A204.1 (cell line): ENCODE results near the gene ABHD2.
A peak's percentile ranks its signal among the peaks of the same experiment; 100 is the strongest.
"Not testable (repeated sequence)": the region's sequence is repeated elsewhere in the genome, so short reads cannot be mapped to it uniquely, and the experiment has no call there.

Experiments used
- FAIRE-seq: peaks from 2 replicates; lab custom pipeline; 2012; peaks lifted over from hg19 to GRCh38; lab: Jason Lieb, UNC

The ABHD2 gene

DNA sequence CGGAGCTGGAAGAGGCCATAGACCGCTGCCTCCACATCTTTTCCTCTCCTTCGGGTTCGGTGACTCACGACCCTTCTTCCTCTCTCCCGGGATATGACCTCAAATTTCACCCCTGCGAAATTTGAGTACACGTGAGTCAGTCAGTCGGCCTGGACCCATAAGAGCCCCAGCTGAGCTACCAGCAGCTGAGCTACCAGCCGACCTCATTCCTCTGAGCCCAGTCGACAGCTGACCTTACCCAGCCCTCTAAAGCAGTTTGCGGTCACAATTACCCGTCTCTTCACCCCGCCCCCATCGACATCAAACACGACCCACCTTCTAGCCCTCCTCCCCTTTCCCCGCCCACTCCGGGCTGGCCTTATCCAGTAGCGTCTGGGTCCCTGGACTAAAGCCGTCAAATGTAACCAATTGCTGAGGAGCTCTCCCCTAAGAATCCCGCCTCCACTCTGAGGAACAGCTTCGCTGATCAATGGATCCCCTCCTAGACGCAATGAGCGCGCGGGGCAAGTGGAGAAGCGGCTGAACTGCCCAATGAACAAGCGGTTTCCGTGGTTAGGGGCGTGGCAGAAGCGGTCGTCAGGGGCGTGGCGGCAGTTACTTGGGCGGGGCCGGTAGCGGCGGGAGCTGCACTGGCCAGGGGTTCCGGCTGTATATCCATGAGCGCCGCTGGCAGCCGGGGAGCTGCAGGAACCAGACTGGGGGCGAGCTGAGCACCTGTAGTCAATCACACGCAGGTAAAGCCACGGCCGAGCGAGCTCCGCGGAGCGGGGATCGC, at the start of gene ABHD2:
Gene ABHD2 (plus strand): TSS at position 627 of the 775 bp plus-strand sequence. CDS start 27,872 bp downstream, outside the sequence.
- peak; percentile 98 for FAIRE-seq

DNA sequence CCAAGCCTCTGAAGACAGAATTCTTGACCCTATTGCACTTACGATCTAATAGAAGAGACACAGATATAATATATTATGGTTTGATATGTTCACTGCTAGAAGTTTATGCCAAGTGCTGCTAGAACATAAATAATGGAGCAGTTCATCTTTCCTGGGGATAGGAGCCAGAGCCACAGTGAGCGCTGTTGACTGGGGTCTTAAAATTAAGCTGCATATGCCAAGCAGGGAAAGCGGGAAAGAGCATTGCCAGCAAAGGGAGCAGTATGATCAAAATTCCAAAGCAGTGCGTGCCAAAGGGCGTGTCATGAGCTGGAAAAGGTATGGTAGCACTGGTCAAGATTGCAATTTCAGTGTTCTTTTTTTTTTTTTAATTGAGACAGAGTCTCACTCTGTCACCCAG, 49.1 kb upstream of the ABHD2 start:
- no peak for FAIRE-seq

- no peak for FAIRE-seq
These were observed 46.7 kb upstream of the ABHD2 start for GRCh38 chr15:89041507-89041906.

DNA sequence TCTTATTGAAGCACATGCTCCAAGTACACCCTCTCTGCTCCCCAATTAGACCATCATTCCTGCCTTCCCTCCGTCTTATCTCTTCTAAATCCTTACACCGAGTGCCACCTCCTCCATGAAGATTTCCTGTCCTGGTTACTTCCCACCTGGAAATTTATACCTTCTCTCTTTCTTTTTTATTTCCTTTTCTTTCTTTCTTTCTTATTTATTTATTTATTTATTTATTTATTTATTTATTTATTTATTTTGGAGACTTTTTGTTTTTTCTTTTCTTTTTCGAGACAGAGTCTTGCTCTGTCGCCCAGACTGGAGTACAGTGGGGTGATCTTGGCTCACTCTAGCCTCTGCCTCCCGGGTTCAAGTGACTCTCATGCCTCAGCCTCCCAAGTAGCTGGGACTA, 45.9 kb upstream of the ABHD2 start:
- no peak for FAIRE-seq

- no peak for FAIRE-seq
These were observed 44.9 kb upstream of the ABHD2 start for GRCh38 chr15:89043031-89044002.

DNA sequence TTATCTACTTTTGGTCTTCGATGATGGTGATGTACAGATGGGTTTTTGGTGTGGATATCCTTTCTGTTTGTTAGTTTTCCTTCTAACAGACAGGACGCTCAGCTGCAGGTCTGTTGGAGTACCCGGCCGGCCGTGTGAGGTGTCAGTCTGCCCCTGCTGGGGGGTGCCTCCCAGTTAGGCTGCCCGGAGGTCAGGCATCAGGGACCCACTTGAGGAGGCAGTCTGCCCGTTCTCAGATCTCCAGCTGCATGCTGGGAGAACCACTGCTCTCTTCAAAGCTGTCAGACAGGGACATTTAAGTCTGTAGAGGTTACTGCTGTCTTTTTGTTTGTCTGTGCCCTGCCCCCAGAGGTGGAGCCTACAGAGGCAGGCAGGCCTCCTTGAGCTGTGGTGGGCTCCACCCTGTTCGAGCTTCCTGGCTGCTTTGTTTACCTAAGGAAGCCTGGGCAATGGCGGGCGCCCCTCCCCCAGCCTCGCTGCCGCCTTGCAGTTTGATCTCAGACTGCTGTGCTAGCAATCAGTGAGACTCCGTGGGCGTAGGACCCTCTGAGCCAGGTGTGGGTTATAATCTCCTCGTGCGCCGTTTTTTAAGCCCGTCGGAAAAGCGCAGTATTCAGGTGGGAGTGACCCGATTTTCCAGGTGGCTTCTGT, 39.1 kb upstream of the ABHD2 start:
- FAIRE-seq: not testable (repeated sequence)

DNA sequence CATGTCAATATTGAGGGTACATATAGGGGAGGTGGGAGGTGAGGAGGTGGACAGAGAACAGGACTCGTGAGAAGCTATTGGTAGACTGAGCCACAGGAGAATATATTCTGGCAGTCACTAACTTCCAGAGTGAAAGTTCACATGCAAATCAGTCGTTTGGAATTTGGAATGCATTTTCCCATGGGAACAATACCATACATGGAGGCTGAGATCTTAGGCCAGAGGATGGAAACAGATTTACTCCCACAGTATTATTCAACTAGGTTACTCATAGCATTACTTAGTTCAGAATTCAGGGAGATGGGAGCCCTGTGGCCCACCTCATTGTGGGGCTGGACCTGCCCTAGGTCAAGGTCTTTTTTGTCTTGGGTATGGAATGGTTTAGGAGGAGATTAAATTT, 36.4 kb upstream of the ABHD2 start:
- no peak for FAIRE-seq

GRCh38 chr15:89052474-89052873, 35.8 kb upstream of the ABHD2 start:
- FAIRE-seq: no peak

DNA sequence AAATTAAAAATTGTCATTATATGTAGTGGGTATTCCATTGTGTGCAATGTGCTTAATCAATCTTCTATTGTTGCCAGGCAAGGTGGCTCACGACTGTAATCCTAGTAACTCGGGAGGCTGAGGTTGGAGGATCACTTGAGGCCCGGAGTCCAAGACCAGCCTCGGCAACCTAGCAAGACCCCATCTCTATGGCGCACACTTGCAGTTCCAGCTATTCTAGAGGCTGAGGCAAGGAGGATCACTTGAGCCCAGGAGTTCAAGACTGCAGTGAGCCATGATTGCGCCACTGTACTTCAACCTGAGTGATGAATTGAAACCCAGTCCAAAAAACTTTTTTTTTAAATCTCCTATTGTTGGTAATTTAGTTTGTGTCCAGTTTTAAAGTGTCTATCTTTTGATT, 33.4 kb upstream of the ABHD2 start:
- FAIRE-seq: no peak

- FAIRE-seq: peak; percentile 11
These were observed 30.6 kb upstream of the ABHD2 start for GRCh38 chr15:89057506-89058133.

- no peak for FAIRE-seq
These were observed 29.9 kb upstream of the ABHD2 start for GRCh38 chr15:89058376-89058775.

GRCh38 chr15:89058876-89059405, 29.3 kb upstream of the ABHD2 start:
- FAIRE-seq: no peak

GRCh38 chr15:89066280-89066679, 22.0 kb upstream of the ABHD2 start:
- FAIRE-seq: no peak

DNA sequence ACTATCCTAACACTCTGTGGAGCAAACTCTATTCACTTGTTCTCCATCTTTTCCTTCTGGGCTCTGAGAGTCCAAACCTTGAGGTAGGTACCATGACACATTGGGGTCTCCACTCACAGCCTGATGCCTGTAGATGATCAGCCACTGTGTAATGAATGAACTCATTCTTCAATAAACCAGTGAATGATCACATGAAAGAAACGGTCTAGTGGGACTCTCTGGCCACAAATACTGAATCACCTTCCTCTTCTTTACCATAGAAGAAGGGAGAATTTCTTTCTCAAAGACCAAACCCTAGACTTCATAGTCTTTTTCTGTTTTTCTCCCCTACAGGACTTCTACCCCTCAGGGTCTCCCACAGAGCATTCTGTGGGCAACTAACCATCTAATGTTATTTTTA, 20.5 kb upstream of the ABHD2 start:
- no peak for FAIRE-seq

- FAIRE-seq: no peak
These were observed 19.9 kb upstream of the ABHD2 start for GRCh38 chr15:89068325-89068784.

DNA sequence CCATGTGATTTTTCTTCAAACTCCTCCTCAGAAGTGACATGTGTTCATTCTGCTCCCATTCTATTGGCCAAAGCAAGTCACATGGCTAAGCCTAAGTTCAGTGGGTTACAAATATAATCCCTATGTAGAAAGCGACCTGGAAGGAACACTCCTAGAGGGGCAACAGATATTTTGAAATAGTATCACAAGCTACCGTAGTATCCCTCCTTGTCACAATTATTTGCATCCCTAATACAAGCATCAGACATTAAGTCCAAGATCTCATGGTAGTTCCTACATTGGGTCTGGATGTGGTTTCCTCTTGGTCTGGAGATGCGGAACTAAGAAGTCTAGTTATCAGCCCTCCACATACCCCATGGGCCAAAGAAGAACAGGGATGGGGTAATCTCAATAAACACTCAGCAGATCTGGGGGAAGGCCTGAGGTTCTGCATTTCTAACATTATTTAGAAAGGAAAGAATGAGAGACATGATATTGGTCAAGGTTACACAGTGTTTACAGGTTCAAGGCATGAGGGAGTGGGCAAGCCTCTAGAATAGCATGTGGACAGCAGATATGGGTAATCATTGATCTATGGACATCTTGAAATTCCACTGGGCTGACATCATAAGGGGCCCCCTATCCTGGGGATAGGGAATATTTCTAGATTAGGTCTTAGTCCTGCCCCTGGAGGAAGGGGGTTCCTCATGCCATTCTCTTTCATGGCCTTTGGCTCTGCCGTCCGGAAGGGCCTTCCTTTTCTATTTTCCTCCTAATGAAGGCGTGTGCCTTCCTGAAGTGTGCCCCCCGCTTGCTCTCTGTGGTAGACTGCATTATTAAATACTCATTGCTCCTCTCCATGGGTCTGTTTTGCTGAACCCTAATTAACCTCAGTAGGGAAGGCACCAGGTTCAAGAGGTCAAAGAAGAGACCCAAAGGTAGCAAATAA, 17.8 kb upstream of the ABHD2 start:
- no peak for FAIRE-seq

DNA sequence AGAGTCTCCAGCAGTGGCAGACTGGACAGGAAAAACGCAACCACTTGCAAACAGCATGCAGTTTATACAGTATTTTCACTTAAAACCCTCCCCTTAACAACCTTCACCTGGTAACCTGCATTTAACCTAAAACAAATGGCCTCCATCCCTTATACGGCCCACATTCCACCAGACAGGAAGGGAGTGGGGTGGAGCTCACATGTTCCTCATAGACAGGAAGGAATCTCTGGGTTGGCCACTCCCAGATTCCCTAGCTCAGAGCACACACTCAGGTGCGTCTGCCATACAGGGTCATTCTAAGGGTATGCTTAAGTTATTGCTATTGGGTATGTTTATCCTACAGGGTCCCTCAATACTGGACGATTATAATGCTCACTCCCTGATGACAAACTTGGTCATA, 16.8 kb upstream of the ABHD2 start:
- no peak for FAIRE-seq

DNA sequence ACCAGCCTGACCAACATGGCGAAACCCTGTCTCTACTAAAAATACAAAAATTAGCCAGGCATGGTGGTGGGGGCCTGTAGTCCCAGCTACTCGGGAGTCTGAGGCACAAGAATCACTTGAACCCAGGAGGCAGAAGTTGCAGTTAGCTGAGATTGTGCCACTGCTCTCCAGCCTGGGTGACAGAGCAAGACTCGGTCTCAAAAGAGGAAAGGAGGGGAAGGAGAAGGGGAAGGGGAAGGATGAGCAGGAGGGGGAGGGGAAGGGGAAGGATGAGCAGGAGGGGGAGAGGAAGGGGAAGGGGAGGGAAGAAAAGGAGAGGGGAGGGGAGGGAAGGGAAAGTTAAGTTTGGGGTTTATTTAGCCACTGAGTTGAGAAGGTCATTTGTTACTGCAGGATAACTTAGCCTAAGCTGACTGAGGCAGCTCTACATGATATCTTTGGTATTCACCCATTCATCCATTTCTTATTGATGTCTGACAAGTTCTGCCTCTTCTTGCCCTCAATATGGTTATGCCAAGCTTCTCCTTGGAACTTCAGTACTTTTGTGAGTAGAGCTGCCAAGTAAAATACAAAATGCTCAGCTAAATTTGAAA, 15.9 kb upstream of the ABHD2 start:
- no peak for FAIRE-seq

- FAIRE-seq: no peak
These were observed 13.7 kb upstream of the ABHD2 start for GRCh38 chr15:89074402-89075012.

GRCh38 chr15:89075101-89075640, 13.1 kb upstream of the ABHD2 start:
- FAIRE-seq: no peak
